HepG2 (cell line): ENCODE measurements around the gene SNX9. TPM values are rescaled to one million over a fixed set of nuclear protein-coding genes. Genes with fewer than 3 reads are reported as not detected.
"Not testable (repeated sequence)": the region's sequence is repeated elsewhere in the genome, so short reads cannot be mapped to it uniquely, and the experiment has no call there.

Source experiments
- ATAC-seq: fragments of 200-7000 bp; cut with Tn5 transposase; 3 replicates; pipeline ENCODE4 v1.9.1; 2020; ENCODE audit warnings: mild to moderate bottlenecking, moderate library complexity
- BruUV-seq: library from RNA; stranded (reverse); fragments of 400-500 nt; replicated peaks from 2 replicates; lab custom pipeline; 2021; lab: Mats Ljungman, UMichigan
- CTCF ChIA-PET: fragments of 300-600 bp; formaldehyde crosslinking; extraction: SDS; loops from one replicate; lab custom pipeline; 2021; ENCODE audit warnings: low total read pairs, inconsistent platforms, low intra/inter-chr PET ratio; lab: Yijun Ruan, JAX
- POLR2A ChIA-PET: fragments of 350-600 bp; sonication (Branson Sonifier 250); formaldehyde crosslinking; loops from one replicate; lab custom pipeline; 2020; ENCODE audit warnings: antibody characterized with exemption, inconsistent platforms; lab: Yijun Ruan, JAX
- DNase-seq: peaks from one replicate; pipeline ENCODE4 v3.0.0-alpha.2; 2015; ENCODE audit warnings: low spot score
- FAIRE-seq: peaks from 3 replicates; lab custom pipeline; 2011; peaks lifted over from hg19 to GRCh38; lab: Jason Lieb, UNC
- H2AFZ ChIP-seq: one replicate; pipeline ENCODE4 v1.6.1; 2011; ENCODE audit warnings: low read length, inconsistent platforms
- H3K27ac ChIP-seq: fragments of 300-600 bp; 3 replicates; pipeline ENCODE4 v1.8.0; 2011; ENCODE audit warnings: mixed run types, mild to moderate bottlenecking, mixed read lengths, low read length, inconsistent platforms; ENCODE audit not compliant: insufficient read depth; ENCODE audit errors: extremely low read length
- H3K27me3 ChIP-seq, 2 experiments: fragments of 200-600 bp in 1 of 2; 2 replicates in 1 of 2; 3 replicates in 1 of 2; pipeline versions ENCODE4 v1.6.0 to v1.8.0; 2011; ENCODE audit warnings: low read length in 2 of 2, mild to moderate bottlenecking in 2 of 2, moderate library complexity in 2 of 2, inconsistent platforms in 1 of 2; ENCODE audit not compliant: insufficient read depth in 2 of 2, control insufficient read depth in 1 of 2
- H3K36me3 ChIP-seq, 2 experiments: fragments of 200-600 bp in 1 of 2; replicated peaks in 1 of 2; 2 replicates in 1 of 2; 3 replicates in 1 of 2; pipeline versions ENCODE4 v1.5.1 to v1.8.0; 2011; ENCODE audit warnings: low read length in 2 of 2, inconsistent platforms in 1 of 2; ENCODE audit not compliant: insufficient read depth in 2 of 2, control insufficient read depth in 1 of 2
- H3K4me1 ChIP-seq: 2 replicates; pipeline ENCODE4 v1.5.1; 2012; ENCODE audit warnings: low read length, inconsistent platforms; ENCODE audit not compliant: insufficient read depth
- H3K4me2 ChIP-seq: 2 replicates; pipeline ENCODE4 v1.6.0; 2011; ENCODE audit warnings: low read depth, low read length, inconsistent platforms
- H3K4me3 ChIP-seq, 3 experiments: fragments of 200-600 bp in 1 of 3; sonication (generic), shearing (Covaris generic) in 1 of 3; replicated peaks in 1 of 3; 2 replicates each; pipeline ENCODE4 v1.5.1; 2011 to 2016; ENCODE audit warnings: low read length in 3 of 3, inconsistent platforms in 2 of 3, low read depth in 2 of 3, mild to moderate bottlenecking in 2 of 3, control low read depth in 1 of 3, mixed read lengths in 1 of 3; ENCODE audit not compliant: insufficient read depth in 1 of 3
- H3K79me2 ChIP-seq: one replicate; pipeline ENCODE4 v1.6.1; 2011; ENCODE audit warnings: low read length, inconsistent platforms; ENCODE audit not compliant: insufficient read depth
- H3K9ac ChIP-seq: 2 replicates; pipeline ENCODE4 v1.6.0; 2011; ENCODE audit warnings: mild to moderate bottlenecking, low read depth, low read length, inconsistent platforms; ENCODE audit not compliant: insufficient read depth
- H3K9me3 ChIP-seq: 2 replicates; pipeline ENCODE4 v1.5.1; 2012; ENCODE audit warnings: mild to moderate bottlenecking, low read length
- H4K20me1 ChIP-seq: 2 replicates; pipeline ENCODE4 v1.6.0; 2011; ENCODE audit warnings: inconsistent platforms, mild to moderate bottlenecking, low read length, moderate library complexity; ENCODE audit not compliant: insufficient read depth
- ADNP ChIP-seq: sonication (generic); formaldehyde crosslinking; IDR thresholded peaks from 2 replicates; pipeline ENCODE4 v1.4.0; 2020; ENCODE audit warnings: missing genetic modification reagents
- ETV6 ChIP-seq: sonication (generic); formaldehyde crosslinking; conservative IDR thresholded peaks from 2 replicates; pipeline ENCODE4 v1.4.0; 2020; ENCODE audit warnings: missing genetic modification reagents
- FOXA3 ChIP-seq: IDR thresholded peaks from 2 replicates; pipeline ENCODE4 v1.6.1; 2016; ENCODE audit warnings: missing genetic modification reagents, missing compliant biosample characterization
- STAG1 ChIP-seq: sonication (generic); formaldehyde crosslinking; IDR thresholded peaks from 2 replicates; pipeline ENCODE4 v1.4.0; 2020; ENCODE audit warnings: missing genetic modification reagents
- ZNF292 ChIP-seq: sonication (generic); formaldehyde crosslinking; IDR thresholded peaks from 2 replicates; pipeline ENCODE4 v1.8.1; 2022; ENCODE audit warnings: mild to moderate bottlenecking, low read depth, missing genetic modification reagents, borderline replicate concordance
- ZNF501 ChIP-seq: sonication (generic); formaldehyde crosslinking; IDR thresholded peaks from 2 replicates; pipeline ENCODE4 v1.5.1; 2020; ENCODE audit warnings: mild to moderate bottlenecking, moderate library complexity, missing genetic modification reagents
- WGBS: methylation state at CpG from one replicate; pipeline ENCODE4 v1.1.6; 2017; ENCODE audit warnings: low lambda C conversion rate; 5-methylcytosine and 5-hydroxymethylcytosine counted together
- in situ Hi-C: cut with HindIII; loops from 2 replicates; pipeline ENCODE4 v1.10.0; 2017; ENCODE audit warnings: low pct_unique_long_range_greater_than_20kb; ENCODE audit not compliant: extremely low pct_ligation_motif_present
- intact Hi-C: fragments of 100-400 bp; cut with micrococcal nuclease; formaldehyde crosslinking; loops from one replicate; pipeline ENCODE4 v1.10.0; 2022; ENCODE audit not compliant: unreplicated experiment
- polyA plus RNA-seq, 8 experiments: library from polyadenylated mRNA; depleted of rRNA in 3 of 8; stranded (reverse) in 7 of 8; unstranded in 1 of 8; fragments of >200 nt; fragmentation: Illumina TruSeq in 4 of 8; extraction: Trizol in 4 of 8; gene quantifications; 2 replicates each; pipeline versions ENCODE4 v1.2.1 to v1.2.3, GENCODE V29; 2011 to 2016; ENCODE audit warnings: low read depth in 4 of 8, missing spikeins in 1 of 8, mixed read lengths in 1 of 8; ENCODE audit not compliant: insufficient read depth in 1 of 8
- total RNA-seq, 5 experiments: library from RNA; depleted of rRNA; stranded (reverse); fragments of >200 nt; fragmentation: Illumina TruSeq; extraction: Trizol; gene quantifications; 2 replicates each; pipeline ENCODE4 v1.2.3, GENCODE V29; 2016; ENCODE audit warnings: low read depth in 1 of 5
- TF ChIP-seq, protein P1 (sequence below): IDR thresholded peaks from 2 replicates; pipeline ENCODE4 v1.6.1; 2018; ENCODE audit warnings: missing genetic modification reagents

SNX9 gene
- total and polyA plus RNA-seq, 2 of the 13 experiments (the other 11 are each of a cell fraction or from before 2014, with no cell fraction given), result 21.9 to 36.0 TPM

DNA sequence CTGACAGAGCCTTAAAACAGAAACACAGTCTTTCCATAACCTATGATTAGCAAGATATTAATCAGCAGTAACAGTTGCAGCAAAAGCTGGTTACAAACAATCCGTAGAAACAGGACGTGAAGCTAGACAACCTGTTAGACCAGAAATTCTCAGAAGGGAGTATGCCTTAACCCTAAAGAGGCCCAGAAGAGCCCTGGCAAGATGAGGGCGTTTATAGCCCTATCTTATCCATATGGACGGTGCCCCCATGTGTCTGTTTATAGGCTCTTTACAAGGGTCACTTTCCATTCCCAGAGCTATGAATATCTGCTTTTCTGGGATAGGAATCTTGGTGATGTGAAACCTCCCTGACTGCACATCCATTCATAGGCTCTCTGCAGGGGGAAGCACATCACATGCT, 77.7 kb downstream of the SNX9 start:
- CTCF ChIA-PET, POLR2A ChIA-PET, H3K9me3 ChIP-seq, H4K20me1 ChIP-seq, ATAC-seq, H3K79me2 ChIP-seq, H3K4me2 ChIP-seq, H2AFZ ChIP-seq, intact Hi-C loops, BruUV-seq, H3K27ac ChIP-seq, H3K27me3 ChIP-seq, in situ Hi-C loops, DNase-seq, H3K4me3 ChIP-seq, FAIRE-seq, H3K9ac ChIP-seq, H3K4me1 ChIP-seq: not testable (repeated sequence)
- 91% methylated on average over 4 of the region's 4 CpGs for WGBS
- peaks cover 28 to 50% of the 10 kb centered on the region in 2 experiments for H3K36me3 ChIP-seq
- TF ChIP-seq STAG1, result 0 out of 2 replicates have a peak, but pooled peaks have one; percentile 5

DNA sequence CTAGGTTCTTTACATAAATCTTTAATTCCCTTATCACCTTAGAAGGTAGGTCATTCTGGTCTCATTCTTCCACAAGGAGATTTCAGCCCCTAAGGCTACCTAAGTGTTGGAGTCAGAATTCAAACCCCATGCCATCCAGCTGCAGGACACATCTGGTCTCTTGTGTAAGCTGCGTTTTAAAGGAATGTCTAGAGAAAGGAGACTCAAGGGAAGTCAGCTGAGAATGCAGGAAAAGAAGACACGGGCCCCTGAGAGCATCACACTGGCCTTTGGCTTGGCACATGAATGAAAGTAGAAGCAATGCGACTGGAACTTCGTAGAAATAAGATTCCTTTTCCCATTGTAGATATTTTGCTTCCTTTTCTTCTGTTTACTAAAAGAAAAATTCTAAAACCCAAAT, 82.0 kb downstream of the SNX9 start:
- POLR2A ChIA-PET, result no interaction called here
- no peak overlapping the region for H3K27ac ChIP-seq
- H3K79me2 ChIP-seq, result no peaks in the 10 kb centered on the region
- FAIRE-seq (no peak), ATAC-seq (no peak)
- no peaks in the 10 kb centered on the region for H4K20me1 ChIP-seq
- 91% methylated on average over 4 of the region's 4 CpGs for WGBS
- TF ChIP-seq FOXA3 (CRISPR knock-in tag) (no peak), ADNP (no peak), ZNF501 (CRISPR knock-in tag) (no peak), ETV6 (no peak), ZNF292 (CRISPR knock-in tag) (no peak)
- TF ChIP-seq, protein P1, sequence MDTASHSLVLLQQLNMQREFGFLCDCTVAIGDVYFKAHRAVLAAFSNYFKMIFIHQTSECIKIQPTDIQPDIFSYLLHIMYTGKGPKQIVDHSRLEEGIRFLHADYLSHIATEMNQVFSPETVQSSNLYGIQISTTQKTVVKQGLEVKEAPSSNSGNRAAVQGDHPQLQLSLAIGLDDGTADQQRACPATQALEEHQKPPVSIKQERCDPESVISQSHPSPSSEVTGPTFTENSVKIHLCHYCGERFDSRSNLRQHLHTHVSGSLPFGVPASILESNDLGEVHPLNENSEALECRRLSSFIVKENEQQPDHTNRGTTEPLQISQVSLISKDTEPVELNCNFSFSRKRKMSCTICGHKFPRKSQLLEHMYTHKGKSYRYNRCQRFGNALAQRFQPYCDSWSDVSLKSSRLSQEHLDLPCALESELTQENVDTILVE (CRISPR knock-in tag), result no peak
- TF ChIP-seq, all 625 proteins: peak for 0
- H2AFZ ChIP-seq, result no peak overlapping the region
- H3K4me2 ChIP-seq, result no peak overlapping the region
- H3K9ac ChIP-seq, result no peak overlapping the region
- H3K4me3 ChIP-seq, result no peak overlapping the region
- no peaks in the 10 kb centered on the region for H3K9me3 ChIP-seq
- H3K4me1 ChIP-seq, result no peaks in the 10 kb centered on the region
- CTCF ChIA-PET, result no interaction called here
- peaks cover 26 to 54% of the 10 kb centered on the region in 2 experiments for H3K36me3 ChIP-seq
- no peaks in the 10 kb centered on the region for H3K27me3 ChIP-seq
- BruUV-seq, result no TSS peak
- intact Hi-C loops (no loop called here), in situ Hi-C loops (no loop called here)
- DNase-seq, result no peak
